ENCODE measurements around the gene NPIPA3.
"Not testable (repeated sequence)": the region's sequence is repeated elsewhere in the genome, so short reads cannot be mapped to it uniquely, and the experiment has no call there.

Gene NPIPA3

DNA sequence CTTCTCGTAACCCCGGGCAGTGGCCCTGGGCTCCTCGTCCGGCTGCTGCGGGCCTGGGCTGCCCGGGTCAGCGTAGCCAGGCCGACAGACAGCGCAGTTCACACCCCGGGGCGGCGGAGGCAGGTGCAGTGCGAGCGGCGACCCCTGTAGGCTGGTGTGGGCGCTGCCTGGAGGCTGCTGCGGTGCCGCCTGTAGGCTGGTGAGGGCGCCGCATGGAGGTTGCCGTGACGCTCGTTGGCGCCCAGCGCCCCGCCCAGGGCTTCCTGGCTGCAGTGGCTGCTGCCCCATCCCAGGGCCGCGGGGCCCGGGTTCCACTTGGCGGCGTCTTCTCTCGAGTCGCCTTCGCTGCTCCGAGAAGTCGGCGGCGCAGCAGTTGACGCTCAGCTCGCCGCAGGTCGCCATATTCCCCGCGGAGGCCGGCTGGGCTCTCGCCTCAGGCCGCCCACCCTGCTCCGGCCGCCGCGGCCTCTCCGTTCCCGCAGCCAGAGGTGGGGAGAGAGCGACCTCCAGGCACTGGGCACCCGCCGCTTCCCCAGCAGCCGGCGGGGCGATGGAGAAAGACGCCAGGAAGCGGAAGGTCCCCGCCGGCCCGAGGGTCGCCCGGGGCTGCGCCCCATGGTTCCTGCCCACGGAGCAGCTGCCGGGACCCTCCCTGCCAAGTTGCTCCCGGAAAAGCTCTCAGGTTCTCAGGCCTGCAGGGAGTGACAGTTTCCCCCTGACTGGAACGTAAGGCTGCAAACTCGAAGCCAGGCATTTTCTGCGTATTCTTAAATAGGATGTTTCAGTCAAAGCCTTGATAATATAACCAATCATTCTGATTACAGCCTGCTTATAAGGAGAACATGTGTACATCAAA is at the start of gene NPIPA3:
TSS of gene NPIPA3 (plus strand) at position 256 of the 856 bp plus-strand sequence. CDS start 5,533 bp downstream, outside the sequence.
- DNase-seq: not testable (repeated sequence)

DNA sequence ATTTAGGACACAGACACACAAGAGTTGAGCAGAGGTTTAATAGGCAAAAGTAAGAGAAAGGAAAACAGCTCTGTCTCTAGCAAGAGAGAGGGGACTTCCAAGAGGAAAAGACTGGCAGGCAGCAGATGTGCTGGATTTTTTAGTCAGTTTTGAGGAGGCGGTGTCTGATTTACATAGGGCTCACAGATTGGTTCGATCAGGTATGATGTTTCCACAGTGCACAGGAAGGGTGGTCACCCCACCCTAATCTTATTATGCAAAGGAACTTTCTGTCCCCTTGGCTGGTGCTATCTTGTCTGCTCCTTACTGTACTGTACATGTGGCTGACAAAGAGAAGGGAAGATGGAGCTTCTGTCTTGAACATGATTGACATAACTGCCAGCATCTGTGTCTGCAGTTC is 45.1 kb upstream of the NPIPA3 start:
- no peak for DNase-seq

DNA sequence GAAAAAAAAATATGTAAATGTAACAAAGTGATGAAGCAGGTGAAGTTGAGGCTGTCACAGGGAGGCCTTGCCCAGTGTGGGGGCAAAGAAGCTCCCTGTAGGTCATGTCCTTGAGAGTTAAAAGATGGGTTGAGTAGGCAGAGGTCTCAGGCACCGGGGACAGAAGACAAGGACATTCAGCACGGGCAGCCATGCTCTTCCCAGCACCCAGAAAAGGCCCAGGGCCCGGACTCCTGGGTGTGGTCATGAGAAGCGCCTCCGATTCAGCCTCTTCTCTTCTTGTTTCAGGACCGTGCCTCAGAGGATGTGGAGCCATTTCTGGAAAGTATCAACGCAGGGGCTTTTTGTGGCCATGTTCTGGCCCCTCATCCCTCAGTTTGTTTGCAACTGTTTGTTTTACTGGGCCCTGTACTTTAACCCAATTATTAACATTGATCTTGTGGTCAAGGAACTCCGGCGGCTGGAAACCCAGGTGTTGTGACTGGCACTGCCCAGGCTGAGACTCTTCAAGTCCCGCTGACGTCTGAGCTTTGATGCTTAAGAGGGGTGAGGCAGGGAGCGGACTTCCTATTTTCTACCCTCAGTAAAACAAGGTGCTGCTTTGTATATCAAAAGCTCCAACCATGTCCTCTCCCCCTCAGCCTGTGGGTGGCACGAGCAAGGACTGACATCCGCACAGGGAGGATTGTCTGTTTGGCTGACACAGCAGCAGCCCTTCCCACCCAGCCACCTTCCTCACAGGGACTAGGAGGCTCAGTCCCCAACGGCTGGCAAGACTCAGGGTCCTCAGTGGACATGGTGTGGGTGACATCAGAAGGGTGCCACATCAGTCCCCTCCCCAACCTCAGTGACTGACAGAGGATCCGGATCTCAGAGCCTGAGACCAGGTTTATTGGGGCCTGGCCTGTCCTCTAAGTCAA is 35.6 kb upstream of the NPIPA3 start:
- DNase-seq: no peak

DNA sequence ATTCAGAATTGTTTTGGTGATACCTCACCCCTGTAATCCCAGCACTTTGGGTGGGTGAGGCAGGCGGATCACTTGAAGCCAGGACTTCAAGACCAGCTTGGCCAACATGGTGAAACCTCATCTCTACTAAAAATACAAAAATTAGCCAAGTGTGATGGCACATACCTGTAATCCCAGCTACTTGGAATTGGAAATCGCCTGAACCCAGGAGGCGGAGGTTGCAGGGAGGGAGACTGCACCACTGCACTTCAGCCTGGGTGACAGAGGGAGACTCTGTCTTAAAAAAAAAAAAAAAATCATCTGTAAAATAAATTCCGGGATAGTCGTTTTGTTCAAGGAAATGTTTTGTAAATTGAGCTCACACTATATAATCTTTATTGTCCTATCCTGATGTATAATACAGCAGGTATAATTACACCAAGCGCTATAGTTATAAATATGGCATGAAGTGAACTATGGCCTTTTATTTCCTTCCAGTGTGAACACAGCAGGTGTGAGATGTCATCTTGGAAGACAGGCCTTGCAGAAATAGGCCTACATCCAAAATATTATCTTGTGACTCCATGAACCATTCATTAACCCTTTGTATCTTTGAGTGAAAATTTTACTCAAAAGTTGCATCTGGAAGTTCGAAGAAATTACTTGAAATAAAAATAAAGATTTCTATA is 34.5 kb upstream of the NPIPA3 start:
- no peak for DNase-seq

DNA sequence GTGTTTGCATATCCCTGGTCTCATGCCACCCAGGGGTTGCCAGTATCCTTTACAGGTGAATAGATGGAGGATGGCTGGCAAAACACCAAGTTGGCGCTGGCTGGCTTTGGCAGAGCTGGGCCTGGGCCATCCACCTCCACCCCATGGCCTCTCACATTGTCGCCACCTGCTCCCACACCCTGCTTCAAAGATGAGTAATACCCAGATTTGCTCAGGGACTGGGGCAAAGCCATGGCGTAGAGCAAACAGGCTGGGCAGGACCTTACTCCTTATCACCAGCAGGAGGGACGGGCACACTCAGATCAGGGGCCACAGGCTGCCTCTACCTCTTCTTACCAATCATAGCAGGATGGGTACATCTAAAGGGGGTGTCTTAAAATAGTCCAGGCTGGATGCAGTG is 33.4 kb upstream of the NPIPA3 start:
- DNase-seq: no peak

DNA sequence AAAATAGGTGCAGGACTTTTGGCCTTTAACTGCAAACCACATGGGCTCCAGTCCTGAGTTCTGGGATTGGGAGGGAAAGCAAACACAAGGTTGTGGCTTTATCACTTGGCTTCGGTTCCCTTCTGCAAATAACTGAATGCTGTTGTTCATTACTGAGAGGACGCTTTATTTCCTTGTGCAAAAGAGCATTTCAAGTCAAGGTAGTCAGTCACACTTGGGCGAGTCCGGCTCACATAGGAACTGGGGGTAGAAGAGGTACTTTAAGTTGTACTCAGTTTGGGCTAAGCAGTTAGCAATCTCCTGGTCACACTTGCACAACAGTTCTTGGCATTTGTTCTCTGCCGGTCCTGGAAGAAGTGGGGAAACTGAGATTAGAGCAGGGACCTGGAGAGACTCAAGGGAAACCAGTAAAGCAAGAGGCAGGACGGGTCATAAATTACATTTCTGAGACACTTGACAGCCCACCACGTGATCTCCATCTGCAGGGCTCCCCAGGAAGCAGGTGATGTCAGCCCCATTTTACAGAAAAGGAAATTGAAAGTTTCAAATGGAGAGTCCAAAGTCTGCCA is 30.7 kb upstream of the NPIPA3 start:
- no peak for DNase-seq

DNA sequence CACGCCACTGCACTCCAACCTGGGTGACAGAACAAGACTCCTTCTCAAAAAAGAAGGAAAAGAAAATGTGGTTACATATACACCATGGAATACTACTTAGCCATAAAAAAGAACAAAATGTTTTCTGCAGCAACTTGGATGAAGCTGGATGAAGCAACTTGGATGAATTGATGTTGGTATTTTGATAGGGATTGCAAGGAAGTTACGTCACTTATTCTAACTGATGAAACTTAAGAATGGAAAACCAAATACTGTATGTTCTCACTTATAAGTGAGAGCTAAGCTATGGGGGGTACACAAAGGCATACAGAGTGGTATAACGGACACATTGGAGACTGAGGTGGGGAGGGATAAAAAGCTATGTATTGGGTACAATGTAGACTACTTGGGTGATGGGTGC is 26.6 kb upstream of the NPIPA3 start:
- no peak for DNase-seq

DNA sequence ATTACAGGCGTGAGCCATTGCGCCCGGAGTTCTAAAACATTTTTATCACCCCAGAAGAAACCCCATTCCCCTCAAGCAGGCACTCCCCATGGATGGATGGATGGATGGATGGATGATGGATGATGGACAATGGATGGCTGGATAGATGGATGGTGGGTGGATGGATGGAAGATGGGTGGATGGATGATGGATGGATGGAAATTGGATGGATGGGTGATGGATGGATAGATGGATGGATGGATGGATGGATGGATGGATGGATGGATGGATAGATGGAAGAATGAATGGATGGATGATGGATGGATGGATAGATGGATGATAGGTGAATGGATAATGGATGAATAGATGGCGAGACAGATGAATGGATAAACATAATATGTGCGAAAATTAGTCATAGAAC is 25.6 kb upstream of the NPIPA3 start:
- DNase-seq: no peak

DNA sequence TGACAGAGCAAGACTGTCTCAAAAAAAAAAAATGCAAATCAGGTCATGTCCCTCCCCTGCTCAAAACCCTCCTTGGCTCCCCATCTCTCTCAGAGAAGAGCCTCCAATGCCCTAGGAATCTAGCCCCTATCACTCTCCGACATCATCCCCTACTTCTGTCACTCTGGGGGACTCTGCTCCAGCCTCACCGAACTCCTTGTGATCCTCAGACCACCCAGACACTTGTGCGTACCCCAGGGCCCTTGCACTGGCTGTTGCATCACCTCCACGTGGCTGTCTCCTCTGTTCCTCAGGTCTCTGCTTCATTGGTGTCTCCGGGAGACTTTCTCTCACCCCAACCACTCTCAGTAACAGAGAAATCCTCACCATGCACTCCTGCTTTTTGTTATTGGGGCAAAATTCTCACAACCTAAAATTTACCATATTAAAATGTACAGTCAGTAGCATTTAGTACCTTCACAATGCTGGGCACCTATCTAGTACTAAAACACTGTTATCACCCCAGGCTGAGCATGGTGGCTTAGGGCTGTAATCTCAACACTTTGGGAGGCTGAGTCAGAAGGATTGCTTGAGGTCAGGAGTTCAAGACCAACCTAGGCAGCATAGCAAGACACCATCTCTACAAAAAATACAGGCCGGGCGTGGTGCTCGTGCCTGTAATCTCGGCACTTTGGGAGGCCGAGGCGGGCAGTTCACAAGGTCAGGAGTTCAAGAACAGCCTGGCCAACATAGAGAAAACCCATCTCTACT is 24.3 kb upstream of the NPIPA3 start:
- no peak for DNase-seq

DNA sequence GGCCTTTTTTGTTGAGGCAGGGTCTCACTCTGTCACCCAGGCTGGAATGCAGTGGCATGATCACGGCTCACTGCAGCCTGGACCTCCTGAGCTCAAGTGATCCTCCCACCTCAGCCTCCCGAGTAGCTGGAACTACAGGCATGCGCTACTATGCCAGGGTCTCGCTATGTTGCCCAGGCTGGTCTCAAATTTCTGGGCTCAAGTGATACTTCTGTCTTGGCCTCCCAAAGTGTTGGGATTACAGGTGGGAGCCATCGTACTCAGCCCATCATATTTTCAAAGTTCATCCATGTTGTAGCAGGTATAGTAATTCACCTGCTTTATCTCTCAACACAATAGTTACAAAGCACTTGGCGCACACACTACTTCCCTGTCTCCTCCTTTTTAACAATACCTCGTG is 22.8 kb upstream of the NPIPA3 start:
- not testable (repeated sequence) for DNase-seq

DNA sequence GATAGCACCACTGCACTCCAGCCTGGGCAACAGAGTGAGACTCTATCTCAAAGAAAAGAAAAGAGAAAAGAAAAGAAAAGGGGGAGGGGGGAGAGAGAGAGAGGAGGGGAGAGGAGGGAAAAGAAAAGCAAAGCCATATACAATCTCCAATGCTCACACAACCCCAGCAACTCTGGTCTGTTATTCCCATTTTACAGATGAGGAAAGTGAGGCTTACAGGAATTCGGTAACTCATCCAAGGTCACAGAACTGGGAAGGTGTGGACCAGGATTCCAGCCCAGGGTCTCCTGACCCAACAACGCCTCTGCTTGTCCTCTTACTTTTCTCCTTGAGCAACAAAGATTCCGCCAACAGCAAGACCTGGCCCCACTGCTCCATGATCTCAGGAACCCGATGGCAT is 22.1 kb upstream of the NPIPA3 start:
- DNase-seq: no peak

DNA sequence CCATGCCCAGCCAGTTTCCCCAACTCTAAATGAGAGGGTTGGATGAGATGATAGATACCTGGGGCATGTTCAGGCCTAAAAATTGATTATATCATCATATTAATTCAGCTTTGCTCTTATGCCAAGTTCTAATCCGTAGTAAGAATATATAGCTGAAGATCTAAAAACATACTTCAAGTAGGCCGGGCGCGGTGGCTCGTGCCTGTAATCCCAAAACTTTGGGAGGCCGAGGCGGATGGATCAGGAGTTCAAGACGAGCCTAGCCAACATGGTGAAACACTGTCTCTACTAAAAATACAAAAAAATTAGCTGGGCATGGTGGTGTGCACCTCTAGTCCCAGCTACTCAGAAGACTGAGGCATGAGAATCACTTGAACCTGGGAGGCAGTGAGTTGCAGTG is 21.1 kb upstream of the NPIPA3 start:
- DNase-seq: no peak

DNA sequence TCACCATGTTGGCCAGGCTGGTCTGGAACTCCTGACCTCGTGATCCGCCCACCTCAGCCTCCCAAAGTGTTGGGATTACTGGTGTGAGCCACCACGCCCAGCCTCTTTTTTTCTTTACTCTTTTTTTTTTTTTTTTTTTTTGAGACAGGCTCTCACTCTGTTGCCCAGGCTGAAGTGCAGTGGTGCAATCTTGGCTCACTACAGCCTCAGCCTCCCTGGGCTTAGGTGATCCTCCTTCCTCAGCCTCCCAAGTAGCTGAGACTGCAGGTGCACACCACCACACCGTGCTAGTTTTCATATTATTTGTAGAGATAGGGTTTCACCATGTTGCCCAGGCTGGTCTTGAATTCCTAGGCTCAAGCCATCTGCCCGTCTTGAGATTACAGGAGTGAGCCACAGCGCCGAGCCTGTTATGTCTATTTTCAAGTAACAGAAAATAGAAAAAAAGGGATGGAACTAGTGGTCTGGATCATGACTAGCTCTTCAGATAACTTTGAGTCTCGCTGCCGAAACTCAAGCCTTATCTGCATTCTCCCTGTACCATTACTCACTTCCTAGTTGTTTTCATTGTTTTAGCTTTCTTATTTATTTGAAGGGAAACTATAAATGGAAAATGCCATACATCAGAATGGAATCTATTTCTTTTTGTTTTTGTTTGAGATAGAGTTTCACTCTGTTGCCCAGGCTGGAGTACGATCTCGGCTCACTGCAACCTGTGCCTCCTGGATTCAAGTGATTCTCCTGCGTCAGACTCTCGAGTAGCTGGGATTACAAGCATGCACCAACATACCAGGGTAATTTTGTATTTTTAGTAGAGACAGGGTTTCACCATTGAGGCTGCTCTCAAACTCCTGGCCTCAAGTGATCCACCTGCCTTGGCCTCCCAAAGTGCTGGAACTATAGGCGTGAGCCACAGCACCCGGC is 17.1 kb upstream of the NPIPA3 start:
- not testable (repeated sequence) for DNase-seq

DNA sequence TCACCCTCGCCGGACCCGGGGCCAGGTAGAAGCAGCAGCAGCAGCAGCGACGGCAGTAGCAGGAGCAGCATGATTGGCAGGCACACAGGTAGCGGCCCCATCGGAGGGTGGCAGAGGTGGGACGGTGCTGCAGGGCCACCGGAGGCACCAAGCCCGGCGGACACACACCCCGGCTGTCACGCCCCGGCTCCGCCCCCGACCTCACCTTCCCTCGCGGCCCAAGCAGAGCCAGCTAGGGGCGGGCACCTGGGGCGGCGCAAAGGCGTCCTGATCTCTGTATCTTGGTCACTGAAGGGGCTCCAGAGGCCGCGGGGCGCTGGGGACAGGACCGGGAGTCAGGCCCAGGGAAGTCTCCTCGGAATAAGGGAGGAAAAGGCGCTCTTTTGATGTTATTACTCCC is 9.1 kb upstream of the NPIPA3 start, which contains the start of gene PLA2G10:
TSS of gene PLA2G10 (minus strand) at position 180 of the 400 bp plus-strand sequence. CDS start at position 101, 79 bp downstream.
- DNase-seq: not testable (repeated sequence)

DNA sequence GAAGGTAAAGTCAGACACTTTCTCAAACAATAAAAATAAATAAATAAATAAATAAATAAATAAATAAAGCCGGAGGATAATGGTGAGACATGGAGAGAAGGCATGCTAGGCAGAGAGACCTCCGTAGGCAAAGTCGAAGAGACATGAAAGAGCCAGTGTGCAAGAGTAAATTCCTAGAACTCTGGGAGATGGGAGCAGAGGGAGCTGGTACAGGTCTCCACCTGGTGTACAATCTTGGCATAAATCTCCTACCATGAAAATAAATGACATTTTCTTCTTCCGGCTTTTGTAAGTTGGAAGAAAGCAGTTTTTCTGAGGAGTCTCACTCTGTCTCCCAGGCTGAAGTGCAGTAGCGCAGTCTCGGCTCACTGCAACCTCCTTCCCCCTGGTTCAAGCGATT is 1.4 kb upstream of the NPIPA3 start:
- not testable (repeated sequence) for DNase-seq

DNA sequence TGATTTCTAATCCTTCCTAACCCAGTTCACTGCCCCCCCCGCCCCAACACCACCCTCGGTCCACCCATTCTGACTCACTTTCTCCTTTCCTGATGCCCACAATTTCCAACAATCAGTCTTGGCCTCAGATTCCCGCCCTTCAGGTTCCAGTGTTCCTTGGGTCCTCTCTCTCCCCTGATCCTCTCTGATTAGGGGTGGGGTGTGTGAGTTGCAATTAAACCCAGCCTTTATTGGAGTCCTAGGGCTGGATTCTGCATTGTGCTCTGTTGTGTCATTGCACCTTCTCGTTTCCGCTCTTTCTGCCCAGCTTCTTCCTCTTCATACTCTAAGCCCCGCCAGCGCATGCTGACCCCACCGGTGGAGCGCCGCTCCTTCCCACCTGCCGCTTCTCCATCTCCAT is 539 bp upstream of the NPIPA3 start:
- not testable (repeated sequence) for DNase-seq

DNA sequence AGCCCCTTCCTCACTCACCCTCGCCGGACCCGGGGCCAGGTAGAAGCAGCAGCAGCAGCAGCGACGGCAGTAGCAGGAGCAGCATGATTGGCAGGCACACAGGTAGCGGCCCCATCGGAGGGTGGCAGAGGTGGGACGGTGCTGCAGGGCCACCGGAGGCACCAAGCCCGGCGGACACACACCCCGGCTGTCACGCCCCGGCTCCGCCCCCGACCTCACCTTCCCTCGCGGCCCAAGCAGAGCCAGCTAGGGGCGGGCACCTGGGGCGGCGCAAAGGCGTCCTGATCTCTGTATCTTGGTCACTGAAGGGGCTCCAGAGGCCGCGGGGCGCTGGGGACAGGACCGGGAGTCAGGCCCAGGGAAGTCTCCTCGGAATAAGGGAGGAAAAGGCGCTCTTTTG is 30.0 kb downstream of the NPIPA3 start:
- not testable (repeated sequence) for DNase-seq

DNA sequence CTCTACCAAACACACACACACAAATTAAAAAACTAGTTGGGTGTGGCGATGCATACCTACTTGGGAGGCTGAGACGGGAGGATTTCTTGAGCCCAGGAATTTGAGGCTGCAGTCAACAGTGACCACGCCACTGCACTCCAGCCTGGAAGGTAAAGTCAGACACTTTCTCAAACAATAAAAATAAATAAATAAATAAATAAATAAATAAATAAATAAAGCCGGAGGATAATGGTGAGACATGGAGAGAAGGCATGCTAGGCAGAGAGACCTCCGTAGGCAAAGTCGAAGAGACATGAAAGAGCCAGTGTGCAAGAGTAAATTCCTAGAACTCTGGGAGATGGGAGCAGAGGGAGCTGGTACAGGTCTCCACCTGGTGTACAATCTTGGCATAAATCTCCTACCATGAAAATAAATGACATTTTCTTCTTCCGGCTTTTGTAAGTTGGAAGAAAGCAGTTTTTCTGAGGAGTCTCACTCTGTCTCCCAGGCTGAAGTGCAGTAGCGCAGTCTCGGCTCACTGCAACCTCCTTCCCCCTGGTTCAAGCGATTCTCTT is 37.7 kb downstream of the NPIPA3 start:
- DNase-seq: not testable (repeated sequence)

DNA sequence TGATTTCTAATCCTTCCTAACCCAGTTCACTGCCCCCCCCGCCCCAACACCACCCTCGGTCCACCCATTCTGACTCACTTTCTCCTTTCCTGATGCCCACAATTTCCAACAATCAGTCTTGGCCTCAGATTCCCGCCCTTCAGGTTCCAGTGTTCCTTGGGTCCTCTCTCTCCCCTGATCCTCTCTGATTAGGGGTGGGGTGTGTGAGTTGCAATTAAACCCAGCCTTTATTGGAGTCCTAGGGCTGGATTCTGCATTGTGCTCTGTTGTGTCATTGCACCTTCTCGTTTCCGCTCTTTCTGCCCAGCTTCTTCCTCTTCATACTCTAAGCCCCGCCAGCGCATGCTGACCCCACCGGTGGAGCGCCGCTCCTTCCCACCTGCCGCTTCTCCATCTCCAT is 38.6 kb downstream of the NPIPA3 start:
- not testable (repeated sequence) for DNase-seq
